IPS DF 6.9 (cell line): Measurements from ENCODE around the gene PPP2R5C.

Experiments used
- DNase-seq: peaks from one replicate; pipeline ENCODE4 v3.0.0-alpha.2; 2013; ENCODE audit warnings: low read depth, low spot score
- H3K27ac ChIP-seq: one replicate; pipeline ENCODE4 v1.5.1; 2013; ENCODE audit warnings: low read length, control low read depth
- H3K27me3 ChIP-seq: 2 replicates; pipeline ENCODE4 v1.6.1; 2013; ENCODE audit warnings: mild to moderate bottlenecking, low read length; ENCODE audit not compliant: control insufficient read depth, insufficient read depth
- H3K36me3 ChIP-seq: 2 replicates; pipeline ENCODE4 v1.6.1; 2013; ENCODE audit warnings: low read length; ENCODE audit not compliant: control insufficient read depth, insufficient read depth
- H3K4me1 ChIP-seq: 2 replicates; pipeline ENCODE4 v1.6.1; 2013; ENCODE audit warnings: low read length; ENCODE audit not compliant: control insufficient read depth, insufficient read depth
- H3K4me3 ChIP-seq: 2 replicates; pipeline ENCODE4 v1.5.1; 2013; ENCODE audit warnings: mild to moderate bottlenecking, low read length
- H3K9me3 ChIP-seq: 2 replicates; pipeline ENCODE4 v1.6.1; 2013; ENCODE audit warnings: low read length, inconsistent platforms; ENCODE audit not compliant: control insufficient read depth, insufficient read depth
- WGBS: extraction: QIAGEN DNeasy Blood & Tissue Kit; methylation state at CpG from one replicate; pipeline ENCODE4 v1.1.7; 2013; ENCODE audit warnings: mixed read lengths, missing lambda C conversion rate; ENCODE audit not compliant: insufficient read length, insufficient coverage; 5-methylcytosine and 5-hydroxymethylcytosine counted together

The PPP2R5C gene

DNA sequence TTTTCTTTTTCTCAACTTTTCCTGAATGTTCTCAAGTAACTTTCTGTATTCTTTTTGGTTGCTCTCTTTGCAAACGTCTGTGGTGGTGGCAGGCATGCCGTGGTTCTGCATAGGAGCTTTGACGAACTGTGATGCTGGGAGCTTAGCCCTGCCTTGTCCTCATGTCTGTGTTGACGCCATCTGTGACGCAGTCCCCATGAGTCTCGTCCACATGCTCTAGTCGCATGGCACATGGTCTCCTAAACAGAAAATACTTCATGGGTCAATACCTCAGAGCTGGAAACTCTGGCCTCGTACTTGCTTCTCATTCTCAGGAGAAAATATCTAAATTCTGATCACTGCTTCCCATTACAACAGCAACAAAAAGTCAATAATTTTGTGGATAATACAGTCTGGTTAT lies 152.6 kb downstream of the PPP2R5C start:
- Histone ChIP-seq H3K27ac (no peak overlapping the region), H3K27me3 (no peaks in the 10 kb centered on the region), H3K9me3 (no peaks in the 10 kb centered on the region), H3K36me3 (peaks cover 3% of the 10 kb centered on the region; the same call in 1 of the 2 replicates), H3K4me3 (no peak overlapping the region), H3K4me1 (peaks cover 8% of the 10 kb centered on the region)
- no peak for DNase-seq
- no CpG with 5 or more reads among the region's 8 CpGs for WGBS

DNA sequence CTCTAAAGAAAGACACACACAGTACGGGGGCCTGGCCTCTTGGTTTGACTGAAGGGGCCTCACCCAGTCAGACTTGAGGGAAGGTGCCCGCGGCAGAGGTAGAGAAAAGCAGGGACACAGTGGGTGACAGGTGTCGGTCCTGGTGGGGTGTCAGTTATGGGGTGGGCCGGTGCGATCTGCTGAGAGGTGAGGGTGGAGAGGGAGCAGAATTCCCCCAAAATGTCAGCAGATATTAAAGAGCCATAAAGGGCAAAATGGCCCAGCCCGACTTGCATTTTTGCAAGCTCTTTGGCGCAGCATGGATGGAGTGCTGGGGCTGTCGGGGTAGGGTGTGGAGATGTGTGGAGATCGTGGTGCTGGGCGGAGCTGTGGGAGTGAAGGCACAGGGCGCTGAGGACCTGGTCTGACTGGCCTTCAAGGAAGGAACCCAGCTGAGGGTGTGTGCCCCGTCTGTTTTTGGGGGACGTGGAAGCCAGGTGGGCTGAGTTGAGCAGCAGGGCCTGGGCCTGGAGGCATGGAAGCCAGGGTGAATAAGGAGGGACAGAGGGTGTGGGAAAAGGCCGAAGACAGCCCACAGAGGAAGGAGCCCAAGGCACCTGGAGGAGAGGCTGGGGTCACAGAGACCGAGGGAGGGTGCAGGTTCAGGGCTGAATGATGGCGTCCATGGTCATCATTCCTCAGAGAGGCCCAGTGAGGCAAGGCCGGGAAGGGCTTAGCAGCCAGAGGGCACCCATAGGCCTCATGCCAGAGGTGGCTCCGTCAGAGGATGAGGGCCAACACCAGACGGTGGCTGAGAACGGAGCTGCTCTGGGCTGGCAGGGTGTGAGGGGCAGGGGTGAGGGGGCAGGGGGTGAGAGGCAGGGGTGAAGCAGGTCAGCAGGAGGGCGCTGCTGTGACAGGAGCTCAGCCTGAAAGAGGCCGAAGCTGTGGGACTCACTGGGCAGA lies 154.6 kb downstream of the PPP2R5C start:
- no CpG with 5 or more reads among the region's 23 CpGs for WGBS
- Histone ChIP-seq H3K9me3 (no peaks in the 10 kb centered on the region), H3K4me1 (peaks cover 8% of the 10 kb centered on the region), H3K36me3 (peaks cover 3% of the 10 kb centered on the region; the same call in 1 of the 2 replicates), H3K27me3 (no peaks in the 10 kb centered on the region), H3K27ac (no peak overlapping the region), H3K4me3 (no peak overlapping the region)
- no peak for DNase-seq

DNA sequence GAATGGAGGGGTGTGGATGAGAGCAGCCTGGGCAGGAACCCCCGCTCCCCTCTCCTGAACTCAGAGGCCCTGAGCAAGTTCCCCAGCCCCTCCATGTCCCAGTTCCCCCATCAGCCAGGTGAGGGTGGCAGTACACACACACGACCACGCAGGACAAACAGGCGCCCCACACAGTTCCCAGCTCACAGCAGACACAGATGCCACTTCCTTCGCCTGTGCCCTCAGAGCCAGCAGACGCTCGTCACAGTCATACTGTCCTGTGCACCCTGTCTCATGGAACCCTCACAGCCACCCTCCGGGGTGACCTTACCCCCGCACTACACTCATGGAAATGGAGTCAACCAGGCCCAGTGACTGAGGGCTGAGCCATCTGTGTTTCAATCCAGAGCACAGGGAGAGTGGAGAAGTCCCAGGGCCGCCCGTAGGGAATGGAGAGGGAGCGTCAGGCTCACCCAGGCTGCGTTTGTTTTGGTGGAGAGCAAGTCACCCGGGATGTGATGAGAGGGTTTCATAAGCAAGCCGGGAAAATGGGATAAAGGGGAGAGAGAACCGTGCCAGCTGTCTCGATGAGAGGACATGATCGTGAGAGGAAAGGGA lies 155.4 kb downstream of the PPP2R5C start:
- DNase-seq, result no peak
- H3K4me3 ChIP-seq, result no peak overlapping the region
- H3K4me1 ChIP-seq, result peaks cover 8% of the 10 kb centered on the region
- H3K36me3 ChIP-seq, result peaks cover 3% of the 10 kb centered on the region; the same call in 1 of the 2 replicates
- no peaks in the 10 kb centered on the region for H3K27me3 ChIP-seq
- no peak overlapping the region for H3K27ac ChIP-seq
- H3K9me3 ChIP-seq, result no peaks in the 10 kb centered on the region
- no CpG with 5 or more reads among the region's 18 CpGs for WGBS

DNA sequence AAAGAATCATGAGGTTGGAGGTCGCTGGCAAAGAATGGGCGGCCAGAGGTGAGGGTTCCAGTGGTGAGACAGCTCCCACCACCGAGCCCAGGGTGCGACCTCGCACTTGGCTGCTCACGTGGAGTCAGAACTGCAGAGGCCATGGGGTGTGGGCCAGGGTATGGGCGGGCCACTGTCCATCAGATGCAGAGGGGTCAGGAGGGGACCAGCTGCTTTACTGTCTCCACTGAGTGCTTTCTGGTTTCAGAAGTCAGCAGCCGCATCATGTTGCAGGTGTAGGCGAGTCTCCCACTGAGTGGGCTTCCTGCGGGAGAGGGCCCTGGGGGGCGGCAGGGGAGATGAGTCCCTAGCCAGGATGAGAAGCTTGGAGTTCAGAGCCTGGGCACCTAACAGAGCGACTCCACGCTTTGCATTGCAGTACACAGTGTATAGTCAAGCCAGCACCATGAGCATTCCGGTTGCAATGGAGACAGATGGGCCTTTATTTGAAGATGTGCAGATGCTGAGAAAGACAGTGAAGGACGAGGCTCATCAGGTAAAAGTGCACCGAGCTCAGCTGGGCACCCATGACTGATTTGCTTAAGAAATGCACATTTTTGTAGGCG lies 156.0 kb downstream of the PPP2R5C start:
- Histone ChIP-seq H3K27ac (no peak overlapping the region), H3K9me3 (no peaks in the 10 kb centered on the region), H3K4me3 (no peak overlapping the region), H3K4me1 (peaks cover 8% of the 10 kb centered on the region), H3K27me3 (no peaks in the 10 kb centered on the region), H3K36me3 (peaks cover 3% of the 10 kb centered on the region; the same call in 1 of the 2 replicates)
- DNase-seq, result no peak
- WGBS, result no CpG with 5 or more reads among the region's 17 CpGs

DNA sequence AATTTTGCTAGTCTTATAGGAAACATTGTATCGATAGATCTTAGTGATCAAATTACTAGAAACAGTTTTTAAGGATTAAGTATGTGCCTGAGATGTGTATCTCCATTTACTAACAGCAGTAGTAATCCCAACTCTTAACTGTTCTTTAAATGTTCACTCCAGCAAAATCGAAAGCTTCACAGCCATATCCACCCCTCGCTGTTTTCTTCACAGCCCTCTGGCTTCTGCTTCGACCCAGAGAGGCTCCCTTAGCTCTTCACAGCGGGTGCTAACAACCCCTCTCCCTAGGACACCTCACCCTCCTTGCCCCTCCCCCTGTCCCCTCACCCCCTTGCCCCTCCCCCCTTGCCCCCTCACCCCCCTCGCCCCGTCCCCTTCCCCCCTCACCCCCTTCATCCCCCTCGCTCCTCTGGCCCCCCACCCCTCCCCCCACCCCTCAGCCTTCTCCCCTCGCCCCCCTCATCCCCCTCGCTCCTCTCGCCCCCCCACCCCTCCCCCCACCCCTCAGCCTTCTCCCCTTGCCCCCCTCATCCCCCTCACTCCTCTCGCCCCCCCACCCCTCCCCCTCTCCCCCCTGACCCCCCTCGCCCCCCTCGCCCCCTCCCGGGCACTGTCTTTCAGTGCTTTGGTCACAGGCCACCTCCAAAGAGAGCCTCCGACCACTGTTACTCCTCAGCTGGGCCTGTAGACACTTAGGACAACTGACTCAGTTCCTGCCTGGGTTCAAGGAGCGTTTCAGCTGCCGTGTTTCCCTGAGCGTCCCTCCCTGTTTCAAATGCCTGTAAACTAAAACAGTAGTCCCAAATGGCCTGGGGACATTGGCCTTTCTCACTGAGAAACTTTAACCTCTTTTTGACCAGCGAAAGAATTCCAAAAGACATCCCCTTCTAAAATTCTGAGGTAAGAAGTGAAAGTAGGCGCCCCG lies 156.8 kb downstream of the PPP2R5C start:
- peaks cover 3% of the 10 kb centered on the region; the same call in 1 of the 2 replicates for H3K36me3 ChIP-seq
- WGBS, result no CpG with 5 or more reads among the region's 22 CpGs

DNA sequence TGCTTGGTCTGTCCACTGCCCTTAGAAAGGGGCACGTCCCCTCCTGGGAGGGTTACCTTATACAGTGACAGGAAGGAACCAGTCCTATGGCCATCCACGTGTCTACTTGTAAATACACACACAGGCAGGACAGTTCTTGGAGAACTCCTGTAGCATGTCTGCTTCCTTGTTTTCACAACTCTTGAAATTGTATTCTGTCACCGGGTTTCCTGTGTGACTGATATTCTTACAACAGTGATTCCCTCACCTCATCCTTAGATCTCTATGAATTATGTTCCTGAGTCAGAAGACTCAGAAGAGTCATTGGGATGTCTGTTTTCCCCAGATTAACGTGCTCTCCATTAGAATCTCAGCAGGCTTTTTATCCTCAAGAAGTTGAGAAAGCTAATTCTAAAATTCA lies 158.8 kb downstream of the PPP2R5C start:
- peaks cover 8% of the 10 kb centered on the region for H3K4me1 ChIP-seq
- H3K9me3 ChIP-seq, result no peaks in the 10 kb centered on the region
- no peak overlapping the region for H3K4me3 ChIP-seq
- no peaks in the 10 kb centered on the region; the same call in 1 of the 2 replicates for H3K36me3 ChIP-seq
- no peak for DNase-seq
- no CpG with 5 or more reads among the region's 4 CpGs for WGBS
- H3K27ac ChIP-seq, result no peak overlapping the region
- H3K27me3 ChIP-seq, result no peaks in the 10 kb centered on the region

More for the DNA sequence above, 156.8 kb downstream of the PPP2R5C start:
- Histone ChIP-seq H3K4me3 (no peak overlapping the region), H3K27ac (no peak overlapping the region), H3K4me1 (peaks cover 8% of the 10 kb centered on the region), H3K27me3 (no peaks in the 10 kb centered on the region), H3K9me3 (no peaks in the 10 kb centered on the region)
- no peak for DNase-seq

DNA sequence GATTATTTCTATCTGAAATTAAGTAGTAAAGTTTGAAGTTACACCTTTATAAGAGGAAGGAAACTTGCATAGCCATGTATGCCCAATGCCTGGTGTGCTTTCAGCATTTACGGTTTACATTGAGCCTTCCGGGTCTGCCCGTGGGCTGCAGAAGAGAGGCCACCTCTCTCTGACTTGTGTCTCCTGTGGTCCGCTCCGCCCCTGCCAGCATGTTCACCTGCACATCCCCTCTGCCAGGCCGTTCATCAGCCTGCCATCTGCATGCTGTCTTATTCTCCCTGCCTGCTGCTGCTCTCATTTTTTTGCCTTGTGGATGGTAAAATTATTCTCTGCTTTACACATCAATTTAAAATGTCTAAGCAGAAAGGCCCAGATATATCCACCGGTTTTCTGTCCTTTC lies 161.4 kb downstream of the PPP2R5C start:
- H3K9me3 ChIP-seq, result no peaks in the 10 kb centered on the region
- H3K4me3 ChIP-seq, result no peak overlapping the region
- no peaks in the 10 kb centered on the region for H3K27me3 ChIP-seq
- no peaks in the 10 kb centered on the region for H3K4me1 ChIP-seq
- no peak overlapping the region for H3K27ac ChIP-seq
- no peaks in the 10 kb centered on the region; the same call in 1 of the 2 replicates for H3K36me3 ChIP-seq
- WGBS, result no CpG with 5 or more reads among the region's 7 CpGs
- DNase-seq, result no peak

DNA sequence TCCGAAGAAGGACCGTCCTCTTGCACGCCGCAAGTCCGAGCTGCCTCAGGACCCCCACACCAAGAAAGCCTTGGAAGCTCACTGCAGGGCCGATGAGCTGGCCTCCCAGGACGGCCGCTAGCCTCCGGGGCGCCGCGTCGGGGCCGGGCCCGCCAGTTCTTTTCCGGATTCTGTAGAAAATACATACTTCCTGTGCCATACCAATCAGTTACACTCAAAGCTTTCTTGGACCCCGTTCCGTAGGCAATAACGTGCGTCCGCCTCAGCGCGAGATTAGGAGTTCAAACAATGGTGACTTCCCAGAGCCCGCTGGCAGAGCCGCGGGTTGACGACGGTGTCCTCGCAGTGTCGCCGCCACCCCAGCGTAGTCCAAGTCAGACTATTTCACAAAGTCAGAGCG lies 163.6 kb downstream of the PPP2R5C start:
- Histone ChIP-seq H3K9me3 (no peaks in the 10 kb centered on the region), H3K36me3 (no peaks in the 10 kb centered on the region; the same call in 1 of the 2 replicates), H3K27ac (no peak overlapping the region), H3K27me3 (no peaks in the 10 kb centered on the region), H3K4me3 (no peak overlapping the region), H3K4me1 (no peaks in the 10 kb centered on the region)
- WGBS, result no CpG with 5 or more reads among the region's 33 CpGs
- no peak for DNase-seq

DNA sequence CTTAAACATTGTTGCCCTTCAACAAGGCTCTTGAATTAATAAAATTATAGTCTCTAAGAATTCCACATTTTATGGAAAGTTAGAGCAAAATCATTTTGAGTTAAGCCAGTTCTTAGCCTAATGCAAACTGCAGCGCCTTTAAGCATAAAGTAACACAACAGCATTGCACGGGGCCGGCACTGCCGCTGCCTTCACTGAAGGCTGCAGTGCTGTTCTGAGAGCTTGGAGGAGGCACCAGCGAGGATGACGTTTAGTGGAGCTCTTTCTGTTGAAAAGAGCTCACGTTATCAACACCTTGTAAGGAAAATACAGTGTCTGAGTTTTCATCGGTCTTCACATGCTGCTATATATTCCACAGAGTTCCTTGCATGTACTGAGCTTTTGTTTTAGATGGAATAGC lies 164.6 kb downstream of the PPP2R5C start:
- Histone ChIP-seq H3K27me3 (no peaks in the 10 kb centered on the region), H3K4me1 (no peaks in the 10 kb centered on the region), H3K27ac (no peak overlapping the region), H3K36me3 (no peaks in the 10 kb centered on the region; the same call in 1 of the 2 replicates), H3K9me3 (no peaks in the 10 kb centered on the region), H3K4me3 (no peak overlapping the region)
- no CpG with 5 or more reads among the region's 8 CpGs for WGBS
- no peak for DNase-seq
